COLO668 (cell line): ENCODE measurements around the gene LTBP2.
A peak's percentile ranks its signal among the peaks of the same experiment; 100 is the strongest.

Experiments used
- DNase-seq: peaks from one replicate; lab custom pipeline; 2025; ENCODE audit not compliant: unreplicated experiment; lab: John Stamatoyannopoulos, UW

LTBP2 gene

GRCh38 chr14:74532246-74532645, 79.8 kb downstream of the LTBP2 start:
- DNase-seq: no peak

GRCh38 chr14:74531467-74531866, 80.6 kb downstream of the LTBP2 start:
- peak; percentile 61 for DNase-seq

GRCh38 chr14:74531006-74531405, 81.0 kb downstream of the LTBP2 start:
- no peak for DNase-seq

- DNase-seq: peak; percentile 85
Measured at GRCh38 chr14:74528886-74529285, 83.2 kb downstream of the LTBP2 start.

GRCh38 chr14:74528406-74528805, 83.6 kb downstream of the LTBP2 start:
- no peak for DNase-seq

GRCh38 chr14:74527736-74528280, 84.2 kb downstream of the LTBP2 start:
- no peak for DNase-seq

GRCh38 chr14:74526854-74527585, 85.0 kb downstream of the LTBP2 start:
- peak; percentile 23 for DNase-seq

- DNase-seq: no peak
Measured at GRCh38 chr14:74525361-74525851, 86.6 kb downstream of the LTBP2 start.

- no peak for DNase-seq
Measured at GRCh38 chr14:74524812-74525135, 87.3 kb downstream of the LTBP2 start.

GRCh38 chr14:74524076-74524811, 87.8 kb downstream of the LTBP2 start:
- DNase-seq: no peak

GRCh38 chr14:74522740-74523139, 89.3 kb downstream of the LTBP2 start:
- DNase-seq: no peak

- DNase-seq: no peak
Measured at GRCh38 chr14:74521756-74522155, 90.3 kb downstream of the LTBP2 start.

- DNase-seq: no peak
Measured at GRCh38 chr14:74519316-74520074, 92.5 kb downstream of the LTBP2 start.

- peak; percentile 33 for DNase-seq
Measured at GRCh38 chr14:74518221-74518620, 93.8 kb downstream of the LTBP2 start.

- DNase-seq: peak; percentile 33
Measured at GRCh38 chr14:74517731-74518130, 94.3 kb downstream of the LTBP2 start.

- no peak for DNase-seq
Measured at GRCh38 chr14:74516451-74517160, 95.4 kb downstream of the LTBP2 start.

- DNase-seq: no peak
Measured at GRCh38 chr14:74515891-74516412, 96.1 kb downstream of the LTBP2 start.

GRCh38 chr14:74514471-74514941, 97.5 kb downstream of the LTBP2 start:
- no peak for DNase-seq

- DNase-seq: no peak
Measured at GRCh38 chr14:74511966-74512830, 99.8 kb downstream of the LTBP2 start.
